NB4 (cell line): ENCODE results near the gene THSD4.

Source experiments
- DNase-seq: peaks from one replicate; pipeline ENCODE4 v3.0.0; 2010; ENCODE audit warnings: low read depth
- H3K4me3 ChIP-seq: one replicate; pipeline ENCODE4 v1.5.1; 2011; ENCODE audit warnings: mild to moderate bottlenecking, low read depth, low read length, moderate library complexity
- MYC ChIP-seq: IDR thresholded peaks from 2 replicates; pipeline ENCODE4 v1.6.1; 2011; ENCODE audit warnings: low read depth, low read length
- POLR2A ChIP-seq: IDR thresholded peaks from 2 replicates; pipeline ENCODE4 v1.6.1; 2011; ENCODE audit warnings: mild to moderate bottlenecking; ENCODE audit not compliant: insufficient read length; ENCODE audit errors: extremely low read depth
- TF ChIP-seq, protein P1 (sequence below): IDR thresholded peaks from 2 replicates; pipeline ENCODE4 v1.6.1; 2011; ENCODE audit warnings: low read depth, low read length
- TF ChIP-seq, protein P2 (sequence below): IDR thresholded peaks from one replicate; pipeline ENCODE4 v1.5.1; 2012; ENCODE audit warnings: low read depth, low read length

Gene THSD4

DNA sequence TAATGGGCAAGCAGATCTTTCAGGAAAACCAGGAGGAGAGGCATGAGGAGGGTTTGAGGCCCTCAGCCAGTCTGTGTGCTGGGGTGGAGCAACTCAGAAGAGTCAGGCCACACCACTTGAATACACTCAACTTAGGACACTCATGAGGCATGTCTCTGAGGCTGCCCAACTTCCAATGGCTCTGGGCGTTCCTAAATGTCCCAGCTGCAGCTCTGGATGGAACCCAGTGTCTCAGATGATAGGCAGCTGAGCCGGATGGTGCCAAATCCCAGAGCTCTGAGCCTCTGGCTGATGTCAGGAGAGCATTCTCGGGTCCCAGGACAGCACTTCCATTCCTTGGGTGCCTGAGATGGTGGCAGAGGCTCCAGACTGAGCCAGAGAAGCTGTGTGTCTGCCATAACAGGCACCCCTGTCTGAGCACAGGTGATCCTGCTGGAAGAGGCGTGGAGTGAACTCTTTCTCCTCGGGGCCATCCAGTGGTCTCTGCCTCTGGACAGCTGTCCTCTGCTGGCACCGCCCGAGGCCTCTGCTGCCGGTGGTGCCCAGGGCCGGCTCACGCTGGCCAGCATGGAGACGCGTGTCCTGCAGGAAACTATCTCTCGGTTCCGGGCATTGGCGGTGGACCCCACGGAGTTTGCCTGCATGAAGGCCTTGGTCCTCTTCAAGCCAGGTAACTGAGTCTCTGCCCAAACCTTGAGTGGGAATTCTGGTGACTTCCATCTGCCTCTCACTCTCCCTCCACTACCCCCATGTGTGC is 697.9 kb downstream of the THSD4 start:
- H3K4me3 ChIP-seq, result no peak overlapping the region
- TF ChIP-seq POLR2A (no peak), MYC (no peak)
- TF ChIP-seq, protein P1, sequence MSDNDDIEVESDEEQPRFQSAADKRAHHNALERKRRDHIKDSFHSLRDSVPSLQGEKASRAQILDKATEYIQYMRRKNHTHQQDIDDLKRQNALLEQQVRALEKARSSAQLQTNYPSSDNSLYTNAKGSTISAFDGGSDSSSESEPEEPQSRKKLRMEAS, result no peak
- TF ChIP-seq, protein P2, sequence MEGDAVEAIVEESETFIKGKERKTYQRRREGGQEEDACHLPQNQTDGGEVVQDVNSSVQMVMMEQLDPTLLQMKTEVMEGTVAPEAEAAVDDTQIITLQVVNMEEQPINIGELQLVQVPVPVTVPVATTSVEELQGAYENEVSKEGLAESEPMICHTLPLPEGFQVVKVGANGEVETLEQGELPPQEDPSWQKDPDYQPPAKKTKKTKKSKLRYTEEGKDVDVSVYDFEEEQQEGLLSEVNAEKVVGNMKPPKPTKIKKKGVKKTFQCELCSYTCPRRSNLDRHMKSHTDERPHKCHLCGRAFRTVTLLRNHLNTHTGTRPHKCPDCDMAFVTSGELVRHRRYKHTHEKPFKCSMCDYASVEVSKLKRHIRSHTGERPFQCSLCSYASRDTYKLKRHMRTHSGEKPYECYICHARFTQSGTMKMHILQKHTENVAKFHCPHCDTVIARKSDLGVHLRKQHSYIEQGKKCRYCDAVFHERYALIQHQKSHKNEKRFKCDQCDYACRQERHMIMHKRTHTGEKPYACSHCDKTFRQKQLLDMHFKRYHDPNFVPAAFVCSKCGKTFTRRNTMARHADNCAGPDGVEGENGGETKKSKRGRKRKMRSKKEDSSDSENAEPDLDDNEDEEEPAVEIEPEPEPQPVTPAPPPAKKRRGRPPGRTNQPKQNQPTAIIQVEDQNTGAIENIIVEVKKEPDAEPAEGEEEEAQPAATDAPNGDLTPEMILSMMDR, result no peak
- no peak for DNase-seq

DNA sequence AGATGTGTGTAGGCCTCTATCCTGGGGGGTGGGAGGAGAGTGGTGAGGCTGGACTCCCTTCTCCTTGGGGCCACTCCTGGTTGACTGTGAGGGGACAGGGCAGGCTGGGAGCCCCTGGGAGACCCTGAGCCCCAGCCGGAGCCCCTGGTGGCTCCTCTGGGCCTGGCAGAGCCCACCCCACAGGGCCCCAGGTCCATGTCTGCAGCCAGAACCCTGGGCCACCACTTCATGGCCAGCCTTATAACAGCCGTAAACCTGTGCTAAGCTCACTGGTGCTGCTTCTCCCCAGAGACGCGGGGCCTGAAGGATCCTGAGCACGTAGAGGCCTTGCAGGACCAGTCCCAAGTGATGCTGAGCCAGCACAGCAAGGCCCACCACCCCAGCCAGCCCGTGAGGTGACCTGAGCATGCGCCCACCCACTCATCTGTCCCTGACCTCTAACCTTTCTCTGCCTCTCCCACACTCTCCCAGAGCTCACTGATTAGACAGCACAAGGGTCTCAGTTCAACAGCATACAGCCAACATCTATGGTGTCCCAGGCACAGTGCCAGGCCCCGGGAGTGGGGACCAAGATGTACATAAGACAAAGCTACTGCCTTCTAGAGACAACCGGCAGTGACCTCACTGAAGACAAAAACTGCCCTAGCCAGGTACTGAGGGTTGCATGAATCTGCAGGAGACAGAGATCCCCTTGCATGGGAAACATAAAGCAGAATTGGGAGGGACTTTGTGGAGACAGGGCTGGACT is 698.6 kb downstream of the THSD4 start:
- TF ChIP-seq, protein P2, result no peak
- TF ChIP-seq MYC, result no peak
- no peak for DNase-seq

DNA sequence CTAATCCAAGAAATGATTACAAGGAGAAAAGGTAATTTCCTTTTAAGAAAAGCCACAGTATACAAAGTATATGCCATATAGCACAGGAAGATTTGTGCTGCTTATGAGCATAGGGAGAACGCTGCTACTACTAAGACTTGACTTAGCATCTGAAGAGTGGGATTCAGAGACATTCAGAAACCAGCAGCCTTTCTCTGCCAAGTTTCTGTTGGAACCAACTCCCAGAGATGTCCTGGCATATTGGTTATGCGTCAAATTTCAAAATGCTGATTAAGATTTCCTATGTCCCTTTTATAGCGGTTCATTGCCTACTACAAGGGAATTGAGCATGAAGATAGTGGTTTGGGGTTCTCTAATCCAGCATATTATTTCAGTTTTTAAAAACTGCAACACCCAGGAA is 700.0 kb downstream of the THSD4 start:
- no peak overlapping the region for H3K4me3 ChIP-seq
- TF ChIP-seq, protein P2, result no peak
- TF ChIP-seq MYC (no peak), POLR2A (no peak)
- TF ChIP-seq, protein P1, result no peak
- no peak for DNase-seq

More for the DNA sequence above, 698.6 kb downstream of the THSD4 start:
- no peak overlapping the region for H3K4me3 ChIP-seq

DNA sequence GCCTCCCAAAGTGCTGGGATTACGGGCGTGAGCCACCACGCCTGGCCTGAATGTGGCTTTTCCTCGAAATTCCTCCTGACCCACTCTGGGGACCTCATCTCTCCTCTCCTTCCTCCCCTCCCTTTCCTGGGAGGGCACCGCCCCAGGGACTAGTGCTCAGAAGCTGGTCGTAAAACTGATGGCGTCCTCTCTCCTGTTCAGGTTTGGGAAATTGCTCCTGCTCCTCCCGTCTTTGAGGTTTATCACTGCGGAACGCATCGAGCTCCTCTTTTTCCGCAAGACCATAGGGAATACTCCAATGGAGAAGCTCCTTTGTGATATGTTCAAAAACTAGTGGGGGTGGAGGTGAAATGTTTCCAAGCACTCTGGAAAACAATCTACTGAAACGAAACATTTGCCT is 702.1 kb downstream of the THSD4 start:
- DNase-seq, result no peak
- TF ChIP-seq, protein P1, result no peak
- TF ChIP-seq, protein P2, result no peak
- TF ChIP-seq MYC, result no peak

DNA sequence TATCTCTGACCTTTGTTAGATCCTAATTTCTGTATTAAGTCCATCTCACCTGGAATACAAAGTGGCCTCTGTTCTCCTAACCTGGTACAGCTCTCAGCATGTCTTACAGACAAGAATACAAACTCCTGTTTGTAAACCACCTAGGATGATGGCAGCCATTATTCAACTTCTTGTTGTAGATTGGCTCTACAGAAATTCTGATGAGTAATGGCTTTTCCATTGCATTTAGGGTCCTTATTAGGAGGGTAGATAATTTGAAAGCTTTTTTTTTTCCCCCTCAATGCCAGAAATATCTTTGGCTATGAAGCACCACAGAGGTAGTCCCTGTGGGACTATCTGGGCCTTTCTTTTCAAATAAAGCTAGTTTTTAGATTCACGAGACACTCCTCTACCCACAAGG is 704.9 kb downstream of the THSD4 start:
- no peak overlapping the region for H3K4me3 ChIP-seq
- no peak for DNase-seq
- TF ChIP-seq MYC, result no peak
- TF ChIP-seq, protein P1, result no peak

More for the DNA sequence above, 702.1 kb downstream of the THSD4 start:
- no peak overlapping the region for H3K4me3 ChIP-seq

DNA sequence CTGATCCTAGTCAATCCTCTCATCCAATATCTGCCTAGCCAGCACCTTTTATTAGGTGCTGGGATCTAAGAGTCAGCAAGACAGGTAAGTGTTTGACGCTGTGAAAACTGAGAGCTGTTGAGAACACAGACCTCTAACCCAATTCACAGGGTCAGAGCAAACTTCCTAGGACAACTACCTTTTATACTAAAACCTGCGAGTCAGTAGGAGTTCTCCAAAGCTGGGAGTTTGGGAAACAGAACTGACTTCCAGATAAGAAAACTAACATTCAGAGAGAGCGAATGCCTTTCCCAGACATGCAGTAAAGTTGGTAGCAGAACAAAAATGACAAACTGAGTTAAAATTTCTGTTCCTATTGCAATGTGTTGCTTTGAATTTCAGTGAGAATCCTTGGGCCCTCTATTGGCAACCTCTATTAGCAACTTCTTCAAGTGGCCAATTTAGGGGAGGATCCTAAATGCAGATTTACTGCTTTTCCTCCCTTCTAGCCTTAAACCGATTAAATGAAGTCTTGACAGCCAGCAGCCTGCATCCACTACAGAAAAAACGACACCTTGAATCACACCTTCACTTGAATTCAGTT is 706.4 kb downstream of the THSD4 start:
- H3K4me3 ChIP-seq, result no peak overlapping the region
- TF ChIP-seq, protein P1, result no peak
- TF ChIP-seq POLR2A, result no peak
- no peak for DNase-seq
